Prostate gland (tissue), 2 donors: ENCODE data around the gene FGD5. TPM values are rescaled to one million over a fixed set of nuclear protein-coding genes. Genes with fewer than 3 reads are reported as not detected.

Experiments
- DNase-seq: peaks from one replicate; pipeline ENCODE4 v3.0.0-alpha.2; 2019; ENCODE audit warnings: low spot score
- H3K27ac ChIP-seq, 2 donors: fragments of 200-600 bp; sonication (generic); 2 replicates each; pipeline ENCODE4 v1.5.1; 2017 to 2019
- H3K27me3 ChIP-seq: fragments of 200-600 bp; sonication (generic); replicated peaks from 2 replicates; pipeline ENCODE4 v1.5.1; 2019; ENCODE audit not compliant: insufficient read depth
- H3K36me3 ChIP-seq, 2 donors: fragments of 200-600 bp; sonication (generic); 1 replicate in 1 of 2; 2 replicates in 1 of 2; pipeline versions ENCODE4 v1.5.1 to v1.8.1; 2017 to 2019
- H3K4me1 ChIP-seq: fragments of 200-600 bp; sonication (generic); replicated peaks from 2 replicates; pipeline ENCODE4 v1.5.1; 2019
- H3K4me3 ChIP-seq, 2 donors: fragments of 200-600 bp; sonication (generic); 2 replicates each; pipeline ENCODE4 v1.5.1; 2017 to 2019
- H3K9me3 ChIP-seq: fragments of 200-600 bp; sonication (generic); 2 replicates; pipeline ENCODE4 v1.5.1; 2017
- POLR2A ChIP-seq: fragments of 450-650 bp; IDR thresholded peaks from one replicate; pipeline ENCODE4 v1.6.1; 2016; ENCODE audit warnings: antibody characterized with exemption, mild to moderate bottlenecking
- POLR2AphosphoS5 ChIP-seq: sonication (generic); formaldehyde crosslinking; IDR thresholded peaks from one replicate; pipeline ENCODE4 v1.6.1; 2017; ENCODE audit warnings: antibody characterized with exemption
- WGBS: methylation state at CpG from one replicate; pipeline ENCODE4 v1.1.5; 2018; 5-methylcytosine and 5-hydroxymethylcytosine counted together
- intact Hi-C: fragments of 100-400 bp; cut with DNase I; formaldehyde crosslinking; loops from one replicate; pipeline ENCODE4 v1.14.2; 2022
- total RNA-seq, 2 donors: library from RNA; depleted of rRNA; stranded (reverse); fragments of >200 nt; gene quantifications; one replicate each; pipeline ENCODE4 v1.1.0, GENCODE V29; 2016
- TF ChIP-seq, protein P1 (sequence below), 4 experiments: fragments of 200-600 bp in 2 of 4; fragments of 450-650 bp in 2 of 4; sonication (generic) in 2 of 4; IDR thresholded peaks; 1 replicate in 3 of 4; 2 replicates in 1 of 4; pipeline ENCODE4 v1.5.1; 2016 to 2019; ENCODE audit warnings: antibody characterized with exemption in 4 of 4, mild to moderate bottlenecking in 2 of 4, moderate library complexity in 2 of 4

Gene FGD5, protein sequence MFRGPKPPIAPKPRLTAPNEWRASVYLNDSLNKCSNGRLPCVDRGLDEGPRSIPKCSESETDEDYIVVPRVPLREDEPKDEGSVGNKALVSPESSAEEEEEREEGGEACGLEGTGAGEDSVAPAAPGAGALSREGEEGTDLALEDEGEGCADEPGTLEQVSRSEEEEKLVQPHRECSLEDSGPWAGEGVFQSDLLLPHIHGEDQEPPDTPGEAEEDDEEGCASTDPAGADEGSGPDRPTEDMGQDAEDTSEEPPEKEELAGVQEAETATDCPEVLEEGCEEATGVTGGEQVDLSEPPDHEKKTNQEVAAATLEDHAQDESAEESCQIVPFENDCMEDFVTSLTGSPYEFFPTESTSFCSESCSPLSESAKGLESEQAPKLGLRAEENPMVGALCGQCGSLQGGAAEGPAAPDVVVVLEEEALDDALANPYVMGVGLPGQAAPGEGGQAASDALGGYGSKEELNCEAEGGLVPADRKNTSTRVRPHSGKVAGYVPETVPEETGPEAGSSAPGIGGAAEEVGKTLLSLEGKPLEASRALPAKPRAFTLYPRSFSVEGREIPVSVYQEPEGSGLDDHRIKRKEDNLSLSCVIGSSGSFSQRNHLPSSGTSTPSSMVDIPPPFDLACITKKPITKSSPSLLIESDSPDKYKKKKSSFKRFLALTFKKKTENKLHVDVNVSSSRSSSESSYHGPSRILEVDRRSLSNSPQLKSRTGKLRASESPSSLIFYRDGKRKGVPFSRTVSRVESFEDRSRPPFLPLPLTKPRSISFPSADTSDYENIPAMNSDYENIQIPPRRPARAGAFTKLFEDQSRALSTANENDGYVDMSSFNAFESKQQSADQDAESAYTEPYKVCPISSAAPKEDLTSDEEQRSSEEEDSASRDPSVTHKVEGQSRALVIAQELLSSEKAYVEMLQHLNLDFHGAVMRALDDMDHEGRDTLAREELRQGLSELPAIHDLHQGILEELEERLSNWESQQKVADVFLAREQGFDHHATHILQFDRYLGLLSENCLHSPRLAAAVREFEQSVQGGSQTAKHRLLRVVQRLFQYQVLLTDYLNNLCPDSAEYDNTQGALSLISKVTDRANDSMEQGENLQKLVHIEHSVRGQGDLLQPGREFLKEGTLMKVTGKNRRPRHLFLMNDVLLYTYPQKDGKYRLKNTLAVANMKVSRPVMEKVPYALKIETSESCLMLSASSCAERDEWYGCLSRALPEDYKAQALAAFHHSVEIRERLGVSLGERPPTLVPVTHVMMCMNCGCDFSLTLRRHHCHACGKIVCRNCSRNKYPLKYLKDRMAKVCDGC (N-terminal part only)
- total RNA-seq, result 10 to 100 TPM in 1 of 2 donors, 1 to 10 TPM in 1; 4.5 to 15.8 TPM

DNA sequence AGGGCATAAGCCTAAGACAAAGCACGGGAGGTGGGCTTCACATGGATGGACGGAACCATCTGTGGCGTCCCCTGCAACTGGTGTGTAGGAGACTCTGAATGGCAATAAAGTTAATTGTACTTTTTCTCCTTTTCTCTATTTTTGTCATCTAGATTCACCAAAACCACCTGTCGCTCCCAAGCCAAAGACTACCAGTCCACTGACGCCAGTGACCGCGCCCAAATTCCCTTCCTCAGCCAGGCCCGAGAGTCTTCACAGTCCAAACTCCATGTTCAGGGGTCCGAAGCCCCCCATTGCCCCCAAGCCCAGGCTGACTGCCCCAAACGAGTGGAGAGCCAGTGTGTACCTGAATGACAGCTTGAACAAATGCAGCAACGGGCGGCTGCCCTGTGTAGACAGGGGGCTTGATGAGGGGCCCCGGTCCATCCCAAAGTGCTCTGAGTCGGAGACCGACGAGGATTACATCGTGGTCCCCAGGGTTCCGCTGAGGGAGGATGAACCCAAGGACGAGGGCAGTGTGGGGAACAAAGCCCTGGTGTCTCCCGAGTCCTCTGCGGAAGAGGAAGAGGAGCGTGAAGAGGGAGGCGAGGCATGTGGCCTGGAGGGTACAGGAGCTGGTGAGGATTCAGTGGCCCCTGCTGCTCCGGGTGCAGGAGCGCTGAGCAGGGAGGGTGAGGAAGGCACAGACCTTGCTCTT is at the start of gene FGD5:
Gene FGD5, plus strand, starts transcription at position 159 of the 697 bp plus-strand sequence. Its CDS starts 110 bp downstream, at position 269.
- no peak within 1 kb of the TSS for H3K4me3 ChIP-seq
- intact Hi-C loops, result no loop called here
- no peak within 1 kb of the TSS for H3K27ac ChIP-seq
- H3K36me3 ChIP-seq, result no peaks in the 10 kb centered on the region
- H3K27me3 ChIP-seq, result no peaks in the 10 kb centered on the region
- no peaks in the 10 kb centered on the region for H3K9me3 ChIP-seq
- H3K4me1 ChIP-seq, result no peaks in the 10 kb centered on the region
- no peak for DNase-seq
- WGBS, result 92% methylated on average over 25 of the region's 25 CpGs
- no peak for TF ChIP-seq POLR2A
- TF ChIP-seq POLR2AphosphoS5, result no peak
- TF ChIP-seq, protein P1, sequence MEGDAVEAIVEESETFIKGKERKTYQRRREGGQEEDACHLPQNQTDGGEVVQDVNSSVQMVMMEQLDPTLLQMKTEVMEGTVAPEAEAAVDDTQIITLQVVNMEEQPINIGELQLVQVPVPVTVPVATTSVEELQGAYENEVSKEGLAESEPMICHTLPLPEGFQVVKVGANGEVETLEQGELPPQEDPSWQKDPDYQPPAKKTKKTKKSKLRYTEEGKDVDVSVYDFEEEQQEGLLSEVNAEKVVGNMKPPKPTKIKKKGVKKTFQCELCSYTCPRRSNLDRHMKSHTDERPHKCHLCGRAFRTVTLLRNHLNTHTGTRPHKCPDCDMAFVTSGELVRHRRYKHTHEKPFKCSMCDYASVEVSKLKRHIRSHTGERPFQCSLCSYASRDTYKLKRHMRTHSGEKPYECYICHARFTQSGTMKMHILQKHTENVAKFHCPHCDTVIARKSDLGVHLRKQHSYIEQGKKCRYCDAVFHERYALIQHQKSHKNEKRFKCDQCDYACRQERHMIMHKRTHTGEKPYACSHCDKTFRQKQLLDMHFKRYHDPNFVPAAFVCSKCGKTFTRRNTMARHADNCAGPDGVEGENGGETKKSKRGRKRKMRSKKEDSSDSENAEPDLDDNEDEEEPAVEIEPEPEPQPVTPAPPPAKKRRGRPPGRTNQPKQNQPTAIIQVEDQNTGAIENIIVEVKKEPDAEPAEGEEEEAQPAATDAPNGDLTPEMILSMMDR (IDR thresholded peaks at IDR 0.05), result no peak

DNA sequence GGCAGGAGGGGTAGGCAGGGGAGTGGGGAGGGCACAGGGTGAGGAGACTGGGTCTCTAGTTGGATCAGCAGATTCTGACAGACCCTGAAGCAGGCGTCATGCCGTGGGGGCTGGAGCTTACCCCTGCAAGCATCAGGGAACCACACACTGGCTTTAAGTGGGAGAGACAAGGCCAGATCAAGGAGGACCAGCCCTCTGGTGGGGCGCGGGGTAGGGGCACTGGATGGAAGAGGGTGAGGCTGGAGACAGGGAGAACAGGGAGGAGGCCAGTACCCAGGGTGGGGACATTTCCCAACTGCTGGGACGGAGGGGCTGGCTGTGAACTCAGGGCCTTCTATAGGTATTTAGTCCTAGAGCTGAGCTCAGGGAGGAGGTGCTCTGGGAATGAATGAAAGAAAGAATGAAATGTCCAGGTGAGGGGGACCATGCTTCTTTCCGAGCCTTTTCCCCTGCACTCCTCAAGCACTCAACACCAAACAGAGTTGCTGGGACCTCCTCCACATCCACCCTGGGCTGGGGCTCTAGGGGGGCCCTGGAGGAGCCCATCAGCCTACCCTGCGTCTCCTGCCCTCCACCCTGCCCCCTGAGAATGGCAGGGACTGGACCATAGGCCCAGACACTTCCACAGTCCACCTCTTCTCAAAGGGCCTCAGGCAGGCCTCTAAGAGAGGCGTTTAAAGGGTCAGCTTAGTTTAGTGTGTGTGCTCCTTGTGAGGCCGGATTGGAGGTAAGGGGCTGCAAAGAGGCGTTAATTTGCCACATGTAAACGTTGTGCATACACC is 49.0 kb upstream of the FGD5 start:
- Histone ChIP-seq H3K4me1 (no peaks in the 10 kb centered on the region), H3K27me3 (no peaks in the 10 kb centered on the region), H3K36me3 (no peaks in the 10 kb centered on the region), H3K27ac (no peak overlapping the region), H3K4me3 (no peak overlapping the region), H3K9me3 (no peaks in the 10 kb centered on the region)
- 92% methylated on average over 11 of the region's 11 CpGs for WGBS
- intact Hi-C loops, result no loop called here
- TF ChIP-seq POLR2AphosphoS5 (no peak), POLR2A (no peak)
- TF ChIP-seq, protein P1 (IDR thresholded peaks at IDR 0.05), result no peak
- no peak for DNase-seq

DNA sequence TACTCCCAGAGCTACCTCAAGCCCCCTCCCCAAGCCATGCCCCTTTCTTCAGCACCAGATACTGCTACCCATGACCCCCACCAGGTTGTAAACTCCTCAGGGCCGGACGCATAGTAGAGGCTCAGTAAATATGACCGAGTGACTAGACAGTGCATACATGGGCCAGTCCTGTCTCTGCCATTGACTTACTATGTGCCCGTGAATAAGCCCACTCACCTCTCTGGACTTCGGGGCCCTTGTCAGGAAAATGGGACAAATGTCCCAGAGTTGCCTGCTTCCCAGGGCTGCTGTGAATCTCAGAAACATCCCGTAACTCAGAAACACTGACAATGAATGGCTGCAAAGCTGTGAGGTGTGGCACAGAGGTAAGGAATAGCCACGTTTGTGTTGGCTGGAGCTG is 48.2 kb upstream of the FGD5 start:
- WGBS, result 95% methylated on average over 7 of the region's 7 CpGs
- Histone ChIP-seq H3K27ac (no peak overlapping the region), H3K27me3 (no peaks in the 10 kb centered on the region), H3K4me3 (no peak overlapping the region), H3K9me3 (no peaks in the 10 kb centered on the region), H3K36me3 (no peaks in the 10 kb centered on the region), H3K4me1 (no peaks in the 10 kb centered on the region)
- intact Hi-C loops, result no loop called here
- DNase-seq, result no peak
- TF ChIP-seq POLR2A (no peak), POLR2AphosphoS5 (no peak)
- TF ChIP-seq, protein P1 (IDR thresholded peaks at IDR 0.05), result no peak
